Calu3 (cell line): Measurements from ENCODE around the gene NDST1. TPM values are rescaled to one million over a fixed set of nuclear protein-coding genes. Genes with fewer than 3 reads are reported as not detected.

Experiments used
- BruUV-seq: library from RNA; stranded (reverse); fragments of 400-500 nt; replicated peaks from 2 replicates; lab custom pipeline; 2021; lab: Mats Ljungman, UMichigan
- CTCF ChIA-PET: fragments of 300-600 bp; sonication (Branson Sonifier 250); formaldehyde crosslinking; loops from one replicate; lab custom pipeline; 2022; ENCODE audit warnings: antibody characterized with exemption; lab: Charles Lee
- DNase-seq: peaks from one replicate; pipeline ENCODE4 v3.0.0; 2022
- H3K27ac Mint-ChIP-seq: one replicate; pipeline ENCODE4 v1.8.0; 2022; ENCODE audit warnings: mixed read lengths; ENCODE audit not compliant: unreplicated experiment
- H3K27me3 Mint-ChIP-seq: one replicate; pipeline ENCODE4 v1.8.0; 2022; ENCODE audit warnings: mixed read lengths; ENCODE audit not compliant: unreplicated experiment
- H3K36me3 Mint-ChIP-seq: one replicate; pipeline ENCODE4 v1.8.0; 2022; ENCODE audit warnings: mild to moderate bottlenecking, moderate library complexity, mixed read lengths; ENCODE audit not compliant: insufficient read depth, unreplicated experiment
- H3K4me1 Mint-ChIP-seq: one replicate; pipeline ENCODE4 v1.8.0; 2022; ENCODE audit warnings: mild to moderate bottlenecking, low read depth, mixed read lengths; ENCODE audit not compliant: unreplicated experiment
- H3K4me3 Mint-ChIP-seq: one replicate; pipeline ENCODE4 v1.8.0; 2022; ENCODE audit warnings: mild to moderate bottlenecking, low read depth, moderate library complexity, mixed read lengths; ENCODE audit not compliant: unreplicated experiment
- H3K9me3 Mint-ChIP-seq: one replicate; pipeline ENCODE4 v1.8.0; 2022; ENCODE audit warnings: low read depth, mixed read lengths; ENCODE audit not compliant: unreplicated experiment
- CTCF ChIP-seq: fragments of 200-600 bp; IDR thresholded peaks from one replicate; pipeline ENCODE4 v1.8.0; 2022; ENCODE audit warnings: antibody characterized with exemption; ENCODE audit not compliant: unreplicated experiment
- intact Hi-C: fragments of 100-400 bp; cut with micrococcal nuclease; formaldehyde crosslinking; loops from one replicate; pipeline ENCODE4 v1.10.0; 2022; ENCODE audit not compliant: unreplicated experiment
- total RNA-seq: library from RNA; stranded (reverse); gene quantifications from 2 replicates; pipeline ENCODE4 v1.2.3, GENCODE V29; 2022

The NDST1 gene
- total RNA-seq, 1 experiment from 2014 or later, result 72.6 TPM

DNA sequence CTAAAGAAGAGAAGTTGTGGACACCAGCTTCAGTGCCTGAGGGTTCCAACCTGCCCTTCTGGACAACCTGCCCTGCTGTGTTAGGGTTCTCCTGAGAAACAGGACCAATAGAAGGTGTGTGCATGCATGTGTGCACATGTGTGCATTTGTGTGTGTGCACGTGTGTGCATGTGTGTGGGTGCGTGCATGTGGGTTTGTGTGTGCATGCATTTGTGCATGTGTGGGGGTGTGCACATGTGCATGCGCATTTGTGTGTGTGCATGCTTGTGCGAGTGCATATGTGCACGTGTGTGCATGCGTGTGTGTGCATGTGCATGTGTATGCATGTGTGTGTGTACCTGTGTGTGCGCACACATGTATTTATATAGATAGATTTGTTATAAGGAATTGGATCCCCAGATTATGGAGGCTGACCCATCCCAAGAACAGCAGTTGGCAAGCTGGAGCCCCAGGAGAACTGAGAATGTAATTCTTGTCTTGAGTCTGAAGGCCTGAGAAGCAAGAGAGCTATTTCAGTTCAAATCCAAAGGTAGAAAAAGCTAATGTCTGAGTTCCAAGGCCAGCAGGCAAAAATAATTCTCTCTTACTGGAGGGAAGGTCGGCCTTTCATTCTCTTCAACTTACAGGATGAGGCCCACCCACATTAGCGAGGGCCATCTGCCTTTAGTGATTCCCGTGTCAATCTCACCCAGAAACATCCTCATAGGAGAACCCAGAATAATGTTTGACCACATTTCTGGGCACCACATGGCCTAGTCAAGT is 69.6 kb downstream of the NDST1 start:
- peaks cover 24% of the 10 kb centered on the region for H3K27me3 Mint-ChIP-seq
- BruUV-seq, result no TSS peak
- no peak for DNase-seq
- no peaks in the 10 kb centered on the region for H3K9me3 Mint-ChIP-seq
- CTCF ChIA-PET, result interaction anchor here (0.6 to 1.8 kb wide), 3 partner anchors 8 to 137 kb away, joined by 4 read pairs; no protein-coding TSS in a partner anchor
- H3K36me3 Mint-ChIP-seq, result no peaks in the 10 kb centered on the region
- H3K4me1 Mint-ChIP-seq, result peaks cover 6% of the 10 kb centered on the region
- H3K27ac Mint-ChIP-seq, result no peak overlapping the region
- TF ChIP-seq CTCF, result no peak
- intact Hi-C loops, result no loop called here
- H3K4me3 Mint-ChIP-seq, result no peak overlapping the region

DNA sequence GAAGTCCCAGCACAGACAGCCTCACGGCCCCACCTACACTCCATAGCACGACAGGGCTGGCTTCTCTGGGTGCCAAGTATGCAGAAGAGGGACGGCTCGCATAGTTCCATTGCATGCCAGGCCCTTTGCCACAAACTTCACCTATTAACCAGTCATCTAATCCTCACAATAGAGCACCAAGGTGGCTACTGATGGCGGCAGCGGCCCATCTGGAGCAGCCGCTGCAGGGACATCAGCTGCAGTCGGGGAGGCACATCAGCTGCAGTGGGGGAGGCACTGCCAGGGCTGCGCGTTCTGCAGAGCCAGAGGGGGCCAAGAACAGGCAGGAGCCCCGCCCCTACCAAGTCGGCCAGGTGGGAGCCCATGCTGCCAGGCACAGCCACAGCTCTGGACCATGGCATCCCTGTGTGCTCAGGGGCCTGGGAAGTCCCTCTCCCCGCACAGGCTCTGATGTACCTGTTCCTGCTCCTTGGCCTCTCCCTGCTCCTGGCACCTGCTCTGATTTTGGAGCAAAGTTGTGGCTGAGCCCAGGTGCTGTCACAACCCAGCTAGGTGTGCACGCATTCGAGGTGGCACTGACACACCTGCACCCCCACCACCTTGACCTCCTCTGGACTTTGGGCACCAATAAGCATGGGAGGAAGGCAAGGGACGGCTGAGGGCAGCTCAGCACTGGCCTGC is 71.0 kb downstream of the NDST1 start:
- no peak for DNase-seq
- Mint-ChIP-seq H3K4me1 (peaks cover 6% of the 10 kb centered on the region), H3K27me3 (peaks cover 24% of the 10 kb centered on the region), H3K36me3 (no peaks in the 10 kb centered on the region), H3K4me3 (no peak overlapping the region), H3K9me3 (no peaks in the 10 kb centered on the region), H3K27ac (no peak overlapping the region)
- CTCF ChIA-PET, result no interaction called here
- no TSS peak for BruUV-seq
- intact Hi-C loops, result no loop called here
- TF ChIP-seq CTCF, result no peak

GRCh38 chr5:150579462-150580400 is 71.8 kb downstream of the NDST1 start:
- CTCF ChIA-PET, result no interaction called here

More at GRCh38 chr5:150579462-150580400, 71.8 kb downstream of the NDST1 start:
- Mint-ChIP-seq H3K27me3 (peaks cover 24% of the 10 kb centered on the region), H3K4me1 (peaks cover 6% of the 10 kb centered on the region), H3K4me3 (no peak overlapping the region), H3K9me3 (no peaks in the 10 kb centered on the region), H3K27ac (no peak overlapping the region), H3K36me3 (no peaks in the 10 kb centered on the region)
- no peak for TF ChIP-seq CTCF
- no peak for DNase-seq
- BruUV-seq, result no TSS peak
- intact Hi-C loops, result no loop called here
